GM13977 (cell line): ENCODE measurements around the gene GABARAPL2.

Source experiments
- DNase-seq: peaks from one replicate; pipeline ENCODE4 v3.0.0; 2012; ENCODE audit warnings: low spot score
- in situ Hi-C: fragments of 300-500 bp; cut with MboI; formaldehyde crosslinking; loops from one replicate; pipeline ENCODE4 v1.12.0; 2022; ENCODE audit warnings: low sequenced_read_pairs, low pct_unique_long_range_greater_than_20kb, mixed read lengths, inconsistent platforms; ENCODE audit not compliant: unreplicated experiment
- TF ChIP-seq, protein P1 (sequence below): IDR thresholded peaks from 2 replicates; pipeline ENCODE4 v1.5.1; 2012; ENCODE audit warnings: mild to moderate bottlenecking, control low read depth; ENCODE audit not compliant: insufficient read depth; ENCODE audit errors: extremely low read depth, missing control alignments

Gene GABARAPL2

DNA sequence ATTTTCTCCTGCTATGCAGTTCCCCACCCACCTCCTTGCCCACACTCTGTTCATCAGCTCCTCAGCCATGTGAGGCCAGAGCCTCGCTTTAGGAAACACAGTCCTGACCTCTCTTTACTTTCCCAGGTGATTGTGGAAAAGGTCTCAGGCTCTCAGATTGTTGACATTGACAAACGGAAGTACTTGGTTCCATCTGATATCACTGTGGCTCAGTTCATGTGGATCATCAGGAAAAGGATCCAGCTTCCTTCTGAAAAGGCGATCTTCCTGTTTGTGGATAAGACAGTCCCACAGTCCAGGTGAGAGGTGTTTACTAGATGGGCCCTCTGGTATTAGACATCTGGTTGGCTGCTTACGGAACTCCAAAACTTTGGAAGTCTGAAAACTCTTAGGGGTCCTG is 1.7 kb downstream of the GABARAPL2 start:
- in situ Hi-C loops, result no loop called here
- DNase-seq, result no peak
- TF ChIP-seq, protein P1, sequence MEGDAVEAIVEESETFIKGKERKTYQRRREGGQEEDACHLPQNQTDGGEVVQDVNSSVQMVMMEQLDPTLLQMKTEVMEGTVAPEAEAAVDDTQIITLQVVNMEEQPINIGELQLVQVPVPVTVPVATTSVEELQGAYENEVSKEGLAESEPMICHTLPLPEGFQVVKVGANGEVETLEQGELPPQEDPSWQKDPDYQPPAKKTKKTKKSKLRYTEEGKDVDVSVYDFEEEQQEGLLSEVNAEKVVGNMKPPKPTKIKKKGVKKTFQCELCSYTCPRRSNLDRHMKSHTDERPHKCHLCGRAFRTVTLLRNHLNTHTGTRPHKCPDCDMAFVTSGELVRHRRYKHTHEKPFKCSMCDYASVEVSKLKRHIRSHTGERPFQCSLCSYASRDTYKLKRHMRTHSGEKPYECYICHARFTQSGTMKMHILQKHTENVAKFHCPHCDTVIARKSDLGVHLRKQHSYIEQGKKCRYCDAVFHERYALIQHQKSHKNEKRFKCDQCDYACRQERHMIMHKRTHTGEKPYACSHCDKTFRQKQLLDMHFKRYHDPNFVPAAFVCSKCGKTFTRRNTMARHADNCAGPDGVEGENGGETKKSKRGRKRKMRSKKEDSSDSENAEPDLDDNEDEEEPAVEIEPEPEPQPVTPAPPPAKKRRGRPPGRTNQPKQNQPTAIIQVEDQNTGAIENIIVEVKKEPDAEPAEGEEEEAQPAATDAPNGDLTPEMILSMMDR, result no peak

DNA sequence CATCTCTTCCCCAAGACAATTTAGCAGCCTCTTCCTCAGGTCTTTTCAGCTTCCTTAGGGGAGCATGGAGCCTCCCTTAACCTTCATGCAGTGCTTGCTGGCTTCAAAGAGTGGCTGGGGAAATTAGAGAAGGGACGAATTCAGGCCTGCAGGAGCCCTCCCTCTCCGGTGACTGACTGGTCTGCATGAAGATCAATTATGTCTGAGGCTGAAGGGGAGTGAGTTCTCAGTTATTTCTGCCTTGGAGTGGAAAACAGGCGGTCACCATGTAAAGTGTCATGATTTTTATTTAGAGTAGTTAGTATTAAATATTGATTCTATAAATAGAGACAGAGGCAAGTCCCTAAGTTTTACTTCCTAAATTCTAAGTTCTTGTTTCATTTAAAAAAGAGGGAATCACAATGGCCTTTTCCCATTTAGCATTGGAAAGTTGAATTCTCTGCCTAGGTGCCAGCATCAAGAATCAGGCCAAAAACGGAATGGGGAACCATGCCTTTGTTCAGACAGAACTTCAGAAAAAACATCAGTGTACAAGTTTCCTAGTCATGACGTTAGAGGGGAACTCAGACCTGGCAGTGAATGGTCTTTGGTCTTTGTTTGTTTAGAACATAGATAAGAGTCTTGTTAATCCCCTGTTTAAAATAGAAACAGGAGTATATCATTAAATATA is 4.4 kb downstream of the GABARAPL2 start:
- no peak for DNase-seq
- in situ Hi-C loops, result no loop called here

DNA sequence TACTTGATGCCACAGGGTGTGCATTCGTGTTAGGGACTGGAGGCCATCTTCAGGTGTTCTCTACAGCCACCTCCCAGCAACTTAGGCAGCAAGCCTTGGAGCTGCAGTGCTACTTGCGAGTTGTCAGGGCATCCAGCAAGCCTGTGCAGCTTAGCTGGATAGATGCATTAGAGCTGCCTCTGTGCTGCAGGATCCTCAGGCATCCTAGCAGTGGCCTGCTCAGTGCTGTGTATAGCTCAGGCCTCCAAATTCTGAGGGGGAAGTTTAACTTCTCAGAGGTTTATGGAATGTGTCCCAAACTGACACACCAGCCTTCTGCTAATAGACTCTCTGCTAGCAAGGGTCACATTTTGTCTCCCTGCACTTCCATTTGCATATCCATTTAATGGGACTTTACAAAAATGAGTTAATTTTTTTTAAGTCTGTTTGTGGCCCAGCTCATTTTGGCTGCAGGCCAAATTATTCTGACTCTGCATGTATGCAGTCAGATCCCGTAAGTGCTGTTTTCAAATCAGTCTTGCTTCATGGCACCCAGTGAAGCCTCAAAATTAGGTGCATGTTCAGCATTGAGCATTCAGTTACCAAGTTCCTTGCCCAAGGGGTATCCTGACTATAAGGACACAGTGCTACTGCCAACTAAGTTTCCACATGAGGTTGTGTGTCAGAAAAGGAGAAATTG is 6.8 kb downstream of the GABARAPL2 start:
- DNase-seq, result no peak
- TF ChIP-seq, protein P1, result no peak
- in situ Hi-C loops, result no loop called here

More for the DNA sequence above, 4.4 kb downstream of the GABARAPL2 start:
- TF ChIP-seq, protein P1, result no peak

DNA sequence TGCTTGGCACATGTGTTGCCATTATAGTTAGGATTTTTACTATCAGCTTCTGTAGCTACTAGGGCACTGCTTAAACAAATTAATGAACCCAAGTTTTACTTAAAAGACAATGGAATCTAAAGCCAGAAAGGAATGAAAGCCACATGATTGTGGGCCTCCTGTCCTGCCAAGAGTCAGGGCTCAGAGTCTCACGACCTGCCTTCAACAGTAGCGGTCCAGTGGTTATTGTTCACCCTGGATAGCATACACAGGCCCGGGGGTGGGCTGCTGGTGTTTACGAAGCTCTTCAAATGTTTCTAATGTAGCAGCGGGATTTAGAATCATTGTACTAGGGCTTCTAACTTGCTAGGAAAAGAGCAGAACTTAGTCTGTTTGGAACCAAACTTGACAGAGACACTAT is 7.8 kb downstream of the GABARAPL2 start:
- DNase-seq, result no peak
- in situ Hi-C loops, result no loop called here
- TF ChIP-seq, protein P1, result no peak

DNA sequence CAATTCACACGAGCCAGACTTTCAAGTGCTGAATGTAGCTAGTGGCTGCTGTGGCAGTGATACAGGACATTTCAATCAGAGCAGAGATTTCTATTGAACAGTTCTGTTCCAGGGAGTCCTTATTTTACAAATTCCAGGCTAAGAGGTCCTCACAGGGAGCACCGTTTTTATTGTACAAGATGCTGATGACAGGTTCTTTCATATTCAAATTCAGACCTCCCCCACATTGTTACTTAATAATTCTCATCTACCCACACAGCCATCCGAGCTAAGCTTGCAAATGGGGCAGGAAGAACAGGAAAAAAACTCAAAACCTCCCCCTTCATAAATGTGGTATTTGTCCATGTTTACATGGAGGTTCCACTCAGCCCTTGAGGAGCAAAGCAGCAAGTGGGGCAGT is 9.8 kb downstream of the GABARAPL2 start:
- in situ Hi-C loops, result no loop called here
- TF ChIP-seq, protein P1, result no peak
- DNase-seq, result no peak

DNA sequence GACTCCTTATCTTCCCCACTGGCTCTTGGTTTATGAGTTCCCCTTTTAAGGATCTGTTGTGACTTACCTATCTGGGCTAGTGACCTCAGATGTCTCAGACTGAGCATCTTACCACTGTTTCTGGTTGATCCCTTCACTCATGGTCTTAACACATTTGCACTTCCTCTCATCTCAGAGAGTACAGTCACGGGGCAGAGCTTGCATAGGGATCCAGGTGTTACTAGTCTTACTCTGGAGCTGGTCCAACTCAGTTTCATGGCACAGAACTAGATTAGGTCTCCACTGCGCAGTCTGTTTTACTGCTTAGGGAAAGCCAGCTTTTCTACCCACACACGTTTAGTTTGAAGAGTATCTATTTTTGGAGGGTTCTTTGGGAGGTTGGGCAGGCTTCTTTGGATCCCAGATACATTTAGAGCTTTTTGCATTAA is 10.2 kb downstream of the GABARAPL2 start:
- TF ChIP-seq, protein P1, result no peak
- no peak for DNase-seq
- in situ Hi-C loops, result no loop called here
